Measurements from ENCODE around the gene ZNF438. TPM values are rescaled to one million over a fixed set of nuclear protein-coding genes. Genes with fewer than 3 reads are reported as not detected.
"Not testable (repeated sequence)": the region's sequence is repeated elsewhere in the genome, so short reads cannot be mapped to it uniquely, and the experiment has no call there.

Gene ZNF438
- total RNA-seq, 2 donors from 2014 or later: 1.5 to 10.1 TPM

GRCh38 chr10:31051703-31052102 lies 20.0 kb upstream of the ZNF438 start:
- H3K36me3 ChIP-seq: no peaks in the 10 kb centered on the region
- DNase-seq (ENCODE audit: low spot score): no peak
- 74% methylated on average over 4 of the region's 4 CpGs for WGBS

GRCh38 chr10:31042670-31043069 lies 11.0 kb upstream of the ZNF438 start:
- Histone ChIP-seq H3K9me3 (no peaks in the 10 kb centered on the region), H3K27me3 (replicated peaks; ENCODE audit: insufficient read depth) (no peaks in the 10 kb centered on the region), H3K27ac (no peak overlapping the region), H3K4me3 (no peak overlapping the region), H3K36me3 (no peaks in the 10 kb centered on the region), H3K4me1 (replicated peaks) (no peaks in the 10 kb centered on the region)
- no peak for DNase-seq (ENCODE audit: low spot score)
- intact Hi-C loops (cut with DNase I): no loop called here
- WGBS: 14% methylated on average over 2 of the region's 2 CpGs
- no peak for TF ChIP-seq POLR2A (IDR thresholded peaks at IDR 0.05)

More at GRCh38 chr10:31051703-31052102, 20.0 kb upstream of the ZNF438 start:
- H3K4me1 ChIP-seq (replicated peaks): no peaks in the 10 kb centered on the region
- H3K4me3 ChIP-seq: no peak overlapping the region
- no peaks in the 10 kb centered on the region for H3K27me3 ChIP-seq (replicated peaks; ENCODE audit: insufficient read depth)
- no peak for TF ChIP-seq POLR2AphosphoS5 (IDR thresholded peaks at IDR 0.05)
- no peak for TF ChIP-seq POLR2A (IDR thresholded peaks at IDR 0.05)
- TF ChIP-seq CTCF (IDR thresholded peaks at IDR 0.05): no peak
- H3K9me3 ChIP-seq: no peaks in the 10 kb centered on the region
- H3K27ac ChIP-seq: no peak overlapping the region
- intact Hi-C loops (cut with DNase I): no loop called here

- Histone ChIP-seq H3K27me3 (replicated peaks; ENCODE audit: insufficient read depth) (no peaks in the 10 kb centered on the region), H3K4me1 (replicated peaks) (no peaks in the 10 kb centered on the region), H3K36me3 (no peaks in the 10 kb centered on the region), H3K27ac (no peak overlapping the region), H3K4me3 (no peak overlapping the region), H3K9me3 (no peaks in the 10 kb centered on the region)
- no peak for DNase-seq (ENCODE audit: low spot score)
- no peak for TF ChIP-seq POLR2AphosphoS5 (IDR thresholded peaks at IDR 0.05)
- TF ChIP-seq POLR2A (IDR thresholded peaks at IDR 0.05): no peak
- TF ChIP-seq CTCF (IDR thresholded peaks at IDR 0.05): no peak
- intact Hi-C loops (cut with DNase I): no loop called here
- 84% methylated on average over 3 of the region's 3 CpGs for WGBS
Measured at GRCh38 chr10:31041011-31041410, 9.3 kb upstream of the ZNF438 start.

- intact Hi-C loops (cut with DNase I); DNase-seq (ENCODE audit: low spot score); H3K9me3 ChIP-seq; H3K36me3 ChIP-seq; H3K27me3 ChIP-seq (replicated peaks; ENCODE audit: insufficient read depth); H3K4me3 ChIP-seq; H3K27ac ChIP-seq; H3K4me1 ChIP-seq (replicated peaks): not testable (repeated sequence)
- WGBS: 76% methylated on average over 2 of the region's 2 CpGs
Measured at GRCh38 chr10:31039006-31039405, 7.3 kb upstream of the ZNF438 start.

GRCh38 chr10:31037749-31038148 lies 6.1 kb upstream of the ZNF438 start:
- no peak overlapping the region for H3K4me3 ChIP-seq
- DNase-seq (ENCODE audit: low spot score): no peak
- H3K9me3 ChIP-seq: no peaks in the 10 kb centered on the region
- no peaks in the 10 kb centered on the region for H3K4me1 ChIP-seq (replicated peaks)
- TF ChIP-seq POLR2AphosphoS5 (IDR thresholded peaks at IDR 0.05) (no peak), CTCF (IDR thresholded peaks at IDR 0.05) (no peak), POLR2A (IDR thresholded peaks at IDR 0.05) (no peak)
- 97% methylated on average over 3 of the region's 3 CpGs for WGBS
- H3K36me3 ChIP-seq: no peaks in the 10 kb centered on the region
- H3K27me3 ChIP-seq (replicated peaks; ENCODE audit: insufficient read depth): no peaks in the 10 kb centered on the region
- no peak overlapping the region for H3K27ac ChIP-seq
- intact Hi-C loops (cut with DNase I): no loop called here

GRCh38 chr10:31036209-31036608 lies 4.5 kb upstream of the ZNF438 start:
- no peak overlapping the region for H3K27ac ChIP-seq
- no peak for DNase-seq (ENCODE audit: low spot score)
- intact Hi-C loops (cut with DNase I): no loop called here
- no peaks in the 10 kb centered on the region for H3K4me1 ChIP-seq (replicated peaks)
- WGBS: 87% methylated on average over 4 of the region's 4 CpGs
- no peaks in the 10 kb centered on the region for H3K27me3 ChIP-seq (replicated peaks; ENCODE audit: insufficient read depth)
- H3K9me3 ChIP-seq: no peaks in the 10 kb centered on the region
- H3K36me3 ChIP-seq: no peaks in the 10 kb centered on the region
- no peak overlapping the region for H3K4me3 ChIP-seq
- TF ChIP-seq CTCF (IDR thresholded peaks at IDR 0.05): no peak
- TF ChIP-seq POLR2AphosphoS5 (IDR thresholded peaks at IDR 0.05): no peak
- TF ChIP-seq POLR2A (IDR thresholded peaks at IDR 0.05): no peak

Data from prostate gland (tissue), 2 donors.